C4-2B (cell line): Measurements from ENCODE around the gene PLAGL1.
"Not testable (repeated sequence)": the region's sequence is repeated elsewhere in the genome, so short reads cannot be mapped to it uniquely, and the experiment has no call there.

Experiments
- CTCF ChIP-seq: fragments of 450-650 bp; conservative IDR thresholded peaks from 2 replicates; pipeline ENCODE4 v1.5.1; 2017; ENCODE audit warnings: mild to moderate bottlenecking
- ZFX ChIP-seq: fragments of 450-650 bp; IDR thresholded peaks from 2 replicates; pipeline ENCODE4 v1.6.1; 2017

- TF ChIP-seq CTCF, ZFX: not testable (repeated sequence)
Measured at GRCh38 chr6:144046672-144047071, 38.6 kb upstream of the PLAGL1 start.
